ENCODE measurements around the gene TCIRG1. TPM values are rescaled to one million over a fixed set of nuclear protein-coding genes. Genes with fewer than 3 reads are reported as not detected.

TCIRG1 gene
- total RNA-seq, 1 experiment from 2014 or later = 51.1 TPM

GRCh38 chr11:68051191-68052136 is 12.6 kb downstream of the TCIRG1 start:
- DNase-seq (ENCODE audit: low spot score) (no peak), ATAC-seq (peak; percentile 52)
- 0 out of 2 replicates have a peak, but pooled peaks have one; percentile 29 for TF ChIP-seq TP53 (CRISPR knock-in tag; IDR thresholded peaks at IDR 0.05)
- no peak for TF ChIP-seq ERG (CRISPR knock-in tag; IDR thresholded peaks at IDR 0.05)
- TF ChIP-seq ETV6 (CRISPR knock-in tag; IDR thresholded peaks at IDR 0.05) = 0 out of 2 replicates have a peak, but pooled peaks have one; percentile 38
- no peaks in the 10 kb centered on the region for H3K9me3 Mint-ChIP-seq
- H3K36me3 Mint-ChIP-seq = peaks cover 12% of the 10 kb centered on the region
- H3K27ac Mint-ChIP-seq = peak overlapping the region; percentile 74
- ChIA-PET POLR2A (interaction anchor here (1.4 kb wide), 1 partner anchor 8 kb away, joined by 3 read pairs; no protein-coding TSS in a partner anchor), CTCF (interaction anchor here (1.0 to 2.2 kb wide), 4 partner anchors 10 to 158 kb away, joined by 3 to 7 read pairs (median 4); no protein-coding TSS in a partner anchor)
- H3K4me3 Mint-ChIP-seq = no peak overlapping the region
- H3K4me1 Mint-ChIP-seq = peaks cover 6% of the 10 kb centered on the region
- no peaks in the 10 kb centered on the region for H3K27me3 Mint-ChIP-seq (ENCODE audit: low read depth)

- ATAC-seq = peak; percentile 3
- Mint-ChIP-seq H3K27ac (peak overlapping the region; percentile 74), H3K27me3 (ENCODE audit: low read depth) (no peaks in the 10 kb centered on the region), H3K4me3 (no peak overlapping the region), H3K9me3 (no peaks in the 10 kb centered on the region), H3K4me1 (peaks cover 6% of the 10 kb centered on the region), H3K36me3 (peaks cover 12% of the 10 kb centered on the region)
- ChIA-PET POLR2A (interaction anchor here (1.4 kb wide), 1 partner anchor 9 kb away, joined by 3 read pairs; no protein-coding TSS in a partner anchor), CTCF (interaction anchor here (1.1 to 2.2 kb wide), 3 partner anchors 11 to 154 kb away, joined by 3 to 7 read pairs (median 4); no protein-coding TSS in a partner anchor)
- no peak for DNase-seq (ENCODE audit: low spot score)
- no peak for TF ChIP-seq ATF1 (CRISPR knock-in tag; IDR thresholded peaks at IDR 0.05)
- no peak for TF ChIP-seq JUN (CRISPR knock-in tag; IDR thresholded peaks at IDR 0.05)
- TF ChIP-seq PRRX2 (CRISPR knock-in tag; IDR thresholded peaks at IDR 0.05) = no peak
- no peak for TF ChIP-seq MXD4 (CRISPR knock-in tag; IDR thresholded peaks at IDR 0.05; ENCODE audit: borderline replicate concordance)
- TF ChIP-seq ZBTB43 (CRISPR knock-in tag; IDR thresholded peaks at IDR 0.05) = no peak
- no peak for TF ChIP-seq TP53 (CRISPR knock-in tag; IDR thresholded peaks at IDR 0.05)
- no peak for TF ChIP-seq NFATC4 (CRISPR knock-in tag; IDR thresholded peaks at IDR 0.05)
- no peak for TF ChIP-seq GTF2I (CRISPR knock-in tag; conservative IDR thresholded peaks at IDR 0.05)
- TF ChIP-seq HMGXB4 (CRISPR knock-in tag; IDR thresholded peaks at IDR 0.05) = no peak
- TF ChIP-seq FOXP4 (CRISPR knock-in tag; IDR thresholded peaks at IDR 0.05) = no peak
- no peak for TF ChIP-seq ZBTB21 (CRISPR knock-in tag; IDR thresholded peaks at IDR 0.05; ENCODE audit: borderline replicate concordance)
These were observed 13.5 kb downstream of the TCIRG1 start for GRCh38 chr11:68052137-68052873.

Data from WTC11 (cell line).